ENCODE results near the gene CRB3. TPM values are rescaled to one million over a fixed set of nuclear protein-coding genes. Genes with fewer than 3 reads are reported as not detected.

CRB3 gene
- total and polyA plus RNA-seq, 3 donors from 2014 or later, result 1.2 to 2.3 (median 2.0) TPM

- Histone ChIP-seq H3K9me3 (no peaks in the 10 kb centered on the region), H3K4me1 (peaks cover 6% of the 10 kb centered on the region), H3K4me3 (no peak overlapping the region), H3K27me3 (no peaks in the 10 kb centered on the region), H3K36me3 (ENCODE audit: low read depth, missing control alignments) (no peaks in the 10 kb centered on the region), H3K27ac (no peak overlapping the region)
- 95 to 96% methylated on average over 5 of the region's 5 CpGs for WGBS, 2 donors
- TF ChIP-seq CTCF (IDR thresholded peaks at IDR 0.05) (no peak), POLR2A (IDR thresholded peaks at IDR 0.05) (no peak)
- intact Hi-C loops (cut with DNase I; ENCODE audit: low total_unique reads), result no loop called here
- DNase-seq, result no peak
These were observed 13.9 kb upstream of the CRB3 start for GRCh38 chr19:6450166-6450565.

GRCh38 chr19:6451583-6452222 is 12.4 kb upstream of the CRB3 start:
- H3K27me3 ChIP-seq, result no peaks in the 10 kb centered on the region
- H3K4me1 ChIP-seq, result peaks cover 1% of the 10 kb centered on the region
- H3K27ac ChIP-seq, result no peak overlapping the region
- TF ChIP-seq CTCF (IDR thresholded peaks at IDR 0.05), result no peak
- TF ChIP-seq POLR2A (IDR thresholded peaks at IDR 0.05), result no peak
- no peak for DNase-seq
- no peaks in the 10 kb centered on the region for H3K9me3 ChIP-seq
- H3K4me3 ChIP-seq, result no peak overlapping the region
- intact Hi-C loops (cut with DNase I; ENCODE audit: low total_unique reads), result no loop called here
- H3K36me3 ChIP-seq (ENCODE audit: low read depth, missing control alignments), result no peaks in the 10 kb centered on the region
- 95 to 98% methylated on average over 7 of the region's 7 CpGs for WGBS, 2 donors

GRCh38 chr19:6452223-6452614 is 11.9 kb upstream of the CRB3 start:
- TF ChIP-seq POLR2A (IDR thresholded peaks at IDR 0.05) (no peak), CTCF (IDR thresholded peaks at IDR 0.05) (no peak)
- H3K27me3 ChIP-seq, result no peaks in the 10 kb centered on the region
- WGBS, 2 donors, result 94% methylated on average over 17 to 19 of the region's 19 CpGs
- intact Hi-C loops (cut with DNase I; ENCODE audit: low total_unique reads), result no loop called here
- no peak overlapping the region for H3K4me3 ChIP-seq
- DNase-seq, result no peak
- H3K36me3 ChIP-seq (ENCODE audit: low read depth, missing control alignments), result no peaks in the 10 kb centered on the region
- H3K4me1 ChIP-seq, result no peaks in the 10 kb centered on the region
- no peak overlapping the region for H3K27ac ChIP-seq
- no peaks in the 10 kb centered on the region for H3K9me3 ChIP-seq

- intact Hi-C loops (cut with DNase I; ENCODE audit: low total_unique reads), result no loop called here
- Histone ChIP-seq H3K9me3 (no peaks in the 10 kb centered on the region), H3K27me3 (no peaks in the 10 kb centered on the region), H3K27ac (no peak overlapping the region), H3K4me1 (no peaks in the 10 kb centered on the region), H3K36me3 (ENCODE audit: low read depth, missing control alignments) (no peaks in the 10 kb centered on the region), H3K4me3 (no peak overlapping the region)
- WGBS, 2 donors, result 99 to 100% methylated on average over 2 of the region's 2 CpGs
- TF ChIP-seq POLR2A (IDR thresholded peaks at IDR 0.05), result no peak
- TF ChIP-seq CTCF (IDR thresholded peaks at IDR 0.05), result no peak
- no peak for DNase-seq
These were observed 11.2 kb upstream of the CRB3 start for GRCh38 chr19:6452899-6453298.

- intact Hi-C loops (cut with DNase I; ENCODE audit: low total_unique reads), result no loop called here
- H3K36me3 ChIP-seq (ENCODE audit: low read depth, missing control alignments), result no peaks in the 10 kb centered on the region
- WGBS, 2 donors, result 93 to 97% methylated on average over 9 to 11 of the region's 11 CpGs
These were observed 10.0 kb upstream of the CRB3 start for GRCh38 chr19:6453951-6454565.

More at GRCh38 chr19:6453951-6454565, 10.0 kb upstream of the CRB3 start:
- Histone ChIP-seq H3K27ac (no peak overlapping the region), H3K27me3 (no peaks in the 10 kb centered on the region), H3K9me3 (no peaks in the 10 kb centered on the region), H3K4me3 (no peak overlapping the region), H3K4me1 (peaks cover 9% of the 10 kb centered on the region)
- no peak for DNase-seq
- TF ChIP-seq POLR2A (IDR thresholded peaks at IDR 0.05), result no peak
- no peak for TF ChIP-seq CTCF (IDR thresholded peaks at IDR 0.05)

Data from testis (tissue), 3 donors.